Uterus (tissue), 2 donors: ENCODE data around the gene CDCA3.

Experiments used
- CTCF ChIP-seq, 4 experiments: fragments of 200-600 bp in 2 of 4; fragments of 450-650 bp in 2 of 4; sonication (generic) in 2 of 4; IDR thresholded peaks; one replicate each; pipeline ENCODE4 v1.5.1; 2016 to 2019; ENCODE audit warnings: antibody characterized with exemption in 4 of 4, mild to moderate bottlenecking in 2 of 4, moderate library complexity in 1 of 4
- POLR2A ChIP-seq, 2 donors: fragments of 450-650 bp; IDR thresholded peaks; one replicate each; pipeline ENCODE4 v1.6.1; 2016; ENCODE audit warnings: antibody characterized with exemption in 2 of 2, mild to moderate bottlenecking in 1 of 2, moderate library complexity in 1 of 2

- TF ChIP-seq CTCF (IDR thresholded peaks at IDR 0.05) (no peak), POLR2A (IDR thresholded peaks at IDR 0.05) (no peak)
Observed at GRCh38 chr12:6891646-6892001, 40.5 kb upstream of the CDCA3 start.
